Ishikawa (cell line): ENCODE results near the gene ZDHHC8.

Source experiments
- CEBPB ChIP-seq: IDR thresholded peaks from 2 replicates; pipeline ENCODE4 v1.6.1; 2012
- CREB1 ChIP-seq: IDR thresholded peaks from 2 replicates; pipeline ENCODE4 v1.6.1; 2012; ENCODE audit warnings: low read depth
- EGR1 ChIP-seq: IDR thresholded peaks from 2 replicates; pipeline ENCODE4 v1.6.1; 2012
- EP300 ChIP-seq: IDR thresholded peaks from 2 replicates; pipeline ENCODE4 v1.6.1; 2012; ENCODE audit warnings: borderline replicate concordance
- FOXM1 ChIP-seq: IDR thresholded peaks from 2 replicates; pipeline ENCODE4 v1.6.1; 2012; ENCODE audit warnings: low read depth, borderline replicate concordance
- NFIC ChIP-seq: IDR thresholded peaks from 2 replicates; pipeline ENCODE4 v1.6.1; 2012
- RAD21 ChIP-seq: IDR thresholded peaks from 2 replicates; pipeline ENCODE4 v1.6.1; 2012; ENCODE audit warnings: low read depth
- REST ChIP-seq: IDR thresholded peaks from 2 replicates; pipeline ENCODE4 v1.6.1; 2012; ENCODE audit warnings: low read depth, mild to moderate bottlenecking
- TAF1 ChIP-seq: IDR thresholded peaks from 2 replicates; pipeline ENCODE4 v1.6.1; 2012; ENCODE audit warnings: low read depth, mild to moderate bottlenecking
- TCF12 ChIP-seq: IDR thresholded peaks from 2 replicates; pipeline ENCODE4 v1.6.1; 2012; ENCODE audit warnings: low read depth
- TEAD4 ChIP-seq: IDR thresholded peaks from 2 replicates; pipeline ENCODE4 v1.6.1; 2012
- USF1 ChIP-seq: IDR thresholded peaks from 2 replicates; pipeline ENCODE4 v1.6.1; 2012
- YY1 ChIP-seq: IDR thresholded peaks from 2 replicates; pipeline ENCODE4 v1.6.1; 2012; ENCODE audit warnings: low read depth
- ZBTB7A ChIP-seq: IDR thresholded peaks from 2 replicates; pipeline ENCODE4 v1.6.1; 2012; ENCODE audit warnings: low read depth
- TF ChIP-seq, protein P1 (sequence below): IDR thresholded peaks from 2 replicates; pipeline ENCODE4 v1.6.1; 2012

Gene ZDHHC8

GRCh38 chr22:20193761-20194494 lies 62.3 kb downstream of the ZDHHC8 start:
- no peak for TF ChIP-seq FOXM1
- TF ChIP-seq REST, result no peak
- TF ChIP-seq ZBTB7A, result no peak
- TF ChIP-seq TCF12, result no peak
- no peak for TF ChIP-seq RAD21

- TF ChIP-seq TAF1 (no peak), CEBPB (no peak), CREB1 (no peak), FOXM1 (no peak), RAD21 (no peak), EGR1 (no peak), YY1 (no peak), EP300 (no peak), TEAD4 (no peak)
These were observed 63.3 kb downstream of the ZDHHC8 start for GRCh38 chr22:20194681-20195593.

GRCh38 chr22:20196094-20196842 lies 64.7 kb downstream of the ZDHHC8 start:
- TF ChIP-seq YY1, result no peak
- no peak for TF ChIP-seq FOXM1
- no peak for TF ChIP-seq ZBTB7A
- no peak for TF ChIP-seq CREB1
- TF ChIP-seq TEAD4, result no peak
- no peak for TF ChIP-seq TAF1
- TF ChIP-seq NFIC, result no peak
- no peak for TF ChIP-seq REST
- TF ChIP-seq EGR1, result no peak
- no peak for TF ChIP-seq USF1
- no peak for TF ChIP-seq EP300
- TF ChIP-seq, protein P1, sequence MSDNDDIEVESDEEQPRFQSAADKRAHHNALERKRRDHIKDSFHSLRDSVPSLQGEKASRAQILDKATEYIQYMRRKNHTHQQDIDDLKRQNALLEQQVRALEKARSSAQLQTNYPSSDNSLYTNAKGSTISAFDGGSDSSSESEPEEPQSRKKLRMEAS, result no peak
- TF ChIP-seq CEBPB, result no peak
- TF ChIP-seq RAD21, result no peak
